Measurements from ENCODE around the gene CTBP2.

- TF ChIP-seq CTCF (IDR thresholded peaks at IDR 0.05) (no peak), POLR2A (IDR thresholded peaks at IDR 0.05) (no peak)
These were observed 80.1 kb downstream of the CTBP2 start for GRCh38 chr10:125080296-125080695.
